Smooth muscle cell (in vitro differentiated cells): ENCODE measurements around the gene SLC6A3. TPM values are rescaled to one million over a fixed set of nuclear protein-coding genes. Genes with fewer than 3 reads are reported as not detected.
A peak's percentile ranks its signal among the peaks of the same experiment; 100 is the strongest.

ENCODE experiments used
- DNase-seq: peaks from one replicate; lab custom pipeline; 2025; ENCODE audit not compliant: unreplicated experiment; lab: John Stamatoyannopoulos, UW
- H2AFZ ChIP-seq: fragments of 200-600 bp; sonication (generic); 2 replicates; pipeline ENCODE4 v1.6.0; 2016; ENCODE audit warnings: antibody characterized with exemption, low read depth, mild to moderate bottlenecking
- H3F3A ChIP-seq: fragments of 200-600 bp; sonication (generic); 2 replicates; pipeline ENCODE4 v1.6.0; 2017; ENCODE audit warnings: antibody characterized with exemption, low read depth
- H3K27ac ChIP-seq: fragments of 200-600 bp; sonication (generic); 2 replicates; pipeline ENCODE4 v1.5.1; 2016; ENCODE audit warnings: low read depth, mild to moderate bottlenecking
- H3K27me3 ChIP-seq: fragments of 200-600 bp; sonication (generic); 2 replicates; pipeline ENCODE4 v1.6.1; 2016; ENCODE audit warnings: low read depth, mild to moderate bottlenecking
- H3K36me3 ChIP-seq: fragments of 200-600 bp; sonication (generic); 2 replicates; pipeline ENCODE4 v1.5.1; 2016; ENCODE audit warnings: low read depth
- H3K4me1 ChIP-seq: fragments of 200-600 bp; sonication (generic); 2 replicates; pipeline ENCODE4 v1.5.1; 2016; ENCODE audit warnings: low read depth
- H3K4me2 ChIP-seq: fragments of 200-600 bp; sonication (generic); 2 replicates; pipeline ENCODE4 v1.6.0; 2016; ENCODE audit warnings: mild to moderate bottlenecking
- H3K4me3 ChIP-seq: fragments of 200-600 bp; sonication (generic); 2 replicates; pipeline ENCODE4 v1.5.1; 2016; ENCODE audit warnings: mild to moderate bottlenecking
- H3K79me2 ChIP-seq: fragments of 200-600 bp; sonication (generic); 2 replicates; pipeline ENCODE4 v1.6.0; 2016; ENCODE audit warnings: low read depth, mild to moderate bottlenecking
- H3K9ac ChIP-seq: fragments of 200-600 bp; sonication (generic); 2 replicates; pipeline ENCODE4 v1.6.0; 2016; ENCODE audit warnings: low read depth
- H3K9me3 ChIP-seq: fragments of 200-600 bp; sonication (generic); replicated peaks from 2 replicates; pipeline ENCODE4 v1.5.1; 2016; ENCODE audit warnings: low read depth
- H4K20me1 ChIP-seq: fragments of 200-600 bp; sonication (generic); 2 replicates; pipeline ENCODE4 v1.6.0; 2016; ENCODE audit warnings: low read depth
- CTCF ChIP-seq: fragments of 200-600 bp; sonication (generic); IDR thresholded peaks from 2 replicates; pipeline ENCODE4 v1.5.1; 2017; ENCODE audit warnings: borderline replicate concordance, mild to moderate bottlenecking, antibody characterized with exemption; ENCODE audit not compliant: insufficient read depth, poor library complexity, severe bottlenecking
- WGBS: methylation state at CpG from one replicate; pipeline ENCODE4 v1.1.7; 2016; ENCODE audit warnings: low lambda C conversion rate; 5-methylcytosine and 5-hydroxymethylcytosine counted together
- polyA plus RNA-seq: library from polyadenylated mRNA; unstranded; fragments of >200 nt; fragmentation: Nextera tagmentation; extraction: Ambion mirVana; gene quantifications from 2 replicates; pipeline ENCODE4 v1.2.1, GENCODE V29; 2016
- total RNA-seq: library from RNA; depleted of rRNA; stranded (reverse); fragments of >200 nt; gene quantifications from 2 replicates; pipeline ENCODE4 v1.2.3, GENCODE V29; 2014

Gene SLC6A3
- total and polyA plus RNA-seq, 2 experiments from 2014 or later = not detected

GRCh38 chr5:1479581-1480188 lies 34.4 kb upstream of the SLC6A3 start:
- Histone ChIP-seq H3K4me3 (no peak overlapping the region), H2AFZ (no peak overlapping the region), H3K79me2 (no peaks in the 10 kb centered on the region), H3K27ac (no peak overlapping the region), H3K9me3 (no peaks in the 10 kb centered on the region), H3K4me1 (no peaks in the 10 kb centered on the region), H3K36me3 (no peaks in the 10 kb centered on the region), H3K9ac (no peak overlapping the region), H3K27me3 (no peaks in the 10 kb centered on the region), H3F3A (no peaks in the 10 kb centered on the region), H4K20me1 (peaks cover 37% of the 10 kb centered on the region), H3K4me2 (no peak overlapping the region)
- 68% methylated on average over 21 of the region's 21 CpGs for WGBS
- TF ChIP-seq CTCF = peak; percentile 78
- DNase-seq = no peak

GRCh38 chr5:1479066-1479465 lies 33.8 kb upstream of the SLC6A3 start:
- Histone ChIP-seq H3K9me3 (no peaks in the 10 kb centered on the region), H3K27me3 (no peaks in the 10 kb centered on the region), H3K27ac (no peak overlapping the region), H2AFZ (no peak overlapping the region), H3K79me2 (no peaks in the 10 kb centered on the region), H3K4me1 (no peaks in the 10 kb centered on the region), H3K4me3 (no peak overlapping the region), H3K9ac (no peak overlapping the region), H3K36me3 (no peaks in the 10 kb centered on the region), H4K20me1 (peaks cover 32% of the 10 kb centered on the region), H3F3A (no peaks in the 10 kb centered on the region), H3K4me2 (no peak overlapping the region)
- no peak for TF ChIP-seq CTCF
- no peak for DNase-seq
- 97% methylated on average over 7 of the region's 7 CpGs for WGBS

- WGBS = 96% methylated on average over 13 of the region's 13 CpGs
- Histone ChIP-seq H3K36me3 (no peaks in the 10 kb centered on the region), H2AFZ (no peak overlapping the region), H3K4me2 (no peak overlapping the region), H3K4me1 (no peaks in the 10 kb centered on the region), H3F3A (no peaks in the 10 kb centered on the region), H3K27me3 (no peaks in the 10 kb centered on the region), H3K27ac (no peak overlapping the region), H3K9ac (no peak overlapping the region), H3K79me2 (no peaks in the 10 kb centered on the region), H4K20me1 (peaks cover 32% of the 10 kb centered on the region), H3K9me3 (no peaks in the 10 kb centered on the region), H3K4me3 (no peak overlapping the region)
- TF ChIP-seq CTCF = no peak
- DNase-seq = no peak
Observed at GRCh38 chr5:1478271-1479035, 33.2 kb upstream of the SLC6A3 start.
